Stimulated activated CD4-positive, alpha-beta T cell treated with anti-CD3 and anti-CD28 coated beads, Interleukin-4, amount 100 ng/mL, for 48 hours (primary cell): ENCODE measurements around the gene JMJD7.

Source experiments
- DNase-seq, 2 donors: peaks; one replicate each; pipeline ENCODE4 v3.0.0-alpha.2; 2020; ENCODE audit warnings: low read depth in 2 of 2

JMJD7 gene

GRCh38 chr15:41827880-41828806 lies at the start of gene JMJD7:
JMJD7 (plus strand) TSS chr15:41828092; CDS start chr15:41828125, 33 bp downstream.
- DNase-seq = peak; percentile 96 to 99

GRCh38 chr15:41778521-41778920 lies 49.4 kb upstream of the JMJD7 start:
- DNase-seq = no peak

- no peak for DNase-seq
Measured at GRCh38 chr15:41779662-41780157, 48.2 kb upstream of the JMJD7 start.

GRCh38 chr15:41780266-41780665 lies 47.6 kb upstream of the JMJD7 start:
- DNase-seq = no peak

GRCh38 chr15:41780727-41781126 lies 47.2 kb upstream of the JMJD7 start:
- no peak for DNase-seq

GRCh38 chr15:41782371-41783282 lies 45.3 kb upstream of the JMJD7 start:
- no peak for DNase-seq

GRCh38 chr15:41783296-41783695 lies 44.6 kb upstream of the JMJD7 start:
- no peak for DNase-seq

GRCh38 chr15:41788262-41788661 lies 39.6 kb upstream of the JMJD7 start:
- DNase-seq = no peak

- no peak for DNase-seq
Measured at GRCh38 chr15:41789236-41789635, 38.7 kb upstream of the JMJD7 start.

- DNase-seq = no peak
Measured at GRCh38 chr15:41789662-41790061, 38.2 kb upstream of the JMJD7 start.

GRCh38 chr15:41790169-41790568 lies 37.7 kb upstream of the JMJD7 start:
- no peak for DNase-seq

- no peak for DNase-seq
Measured at GRCh38 chr15:41790756-41791546, 36.9 kb upstream of the JMJD7 start.

GRCh38 chr15:41791547-41791937 lies 36.4 kb upstream of the JMJD7 start:
- DNase-seq = no peak

GRCh38 chr15:41792000-41792637 lies 35.8 kb upstream of the JMJD7 start:
- DNase-seq = no peak

GRCh38 chr15:41794081-41794480 lies 33.8 kb upstream of the JMJD7 start:
- DNase-seq = no peak

GRCh38 chr15:41795996-41796856 lies 31.7 kb upstream of the JMJD7 start:
- DNase-seq = no peak

GRCh38 chr15:41797201-41797944 lies 30.5 kb upstream of the JMJD7 start:
- no peak for DNase-seq

- no peak for DNase-seq
Measured at GRCh38 chr15:41798607-41799487, 29.0 kb upstream of the JMJD7 start.
